Activated CD8-positive, alpha-beta T cell treated with anti-CD3 and anti-CD28 coated beads for 36 hours (primary cell): ENCODE data around the gene PCDHAC1. TPM values are rescaled to one million over a fixed set of nuclear protein-coding genes. Genes with fewer than 3 reads are reported as not detected.

Experiments used
- ATAC-seq: fragments of 200-7000 bp; cut with Tn5 transposase; one replicate; pipeline ENCODE4 v1.10.0; 2021; ENCODE audit warnings: mild to moderate bottlenecking, moderate library complexity
- CTCF ChIA-PET: fragments of 350-600 bp; sonication (Branson Sonifier 250); formaldehyde crosslinking; loops from one replicate; lab custom pipeline; 2021; ENCODE audit warnings: antibody characterized with exemption; lab: Charles Lee
- POLR2A ChIA-PET: fragments of 350-600 bp; sonication (Branson Sonifier 250); formaldehyde crosslinking; loops from one replicate; lab custom pipeline; 2021; ENCODE audit warnings: antibody characterized with exemption; lab: Charles Lee
- DNase-seq: peaks from one replicate; pipeline ENCODE4 v3.0.0-alpha.2; 2020
- H3K27ac Mint-ChIP-seq: one replicate; pipeline ENCODE4 v1.8.0; 2021; ENCODE audit warnings: mild to moderate bottlenecking, mixed read lengths
- H3K27me3 Mint-ChIP-seq: one replicate; pipeline ENCODE4 v1.8.0; 2021; ENCODE audit warnings: mixed read lengths
- H3K36me3 Mint-ChIP-seq: one replicate; pipeline ENCODE4 v1.8.0; 2021; ENCODE audit warnings: low read depth, mixed read lengths
- H3K4me1 Mint-ChIP-seq: one replicate; pipeline ENCODE4 v1.8.0; 2021; ENCODE audit warnings: low read depth, mixed read lengths
- H3K4me3 Mint-ChIP-seq: one replicate; pipeline ENCODE4 v1.8.0; 2021; ENCODE audit warnings: mild to moderate bottlenecking, moderate library complexity, mixed read lengths
- H3K9me3 Mint-ChIP-seq: one replicate; pipeline ENCODE4 v1.8.0; 2021; ENCODE audit warnings: mixed read lengths
- intact Hi-C: fragments of 100-400 bp; cut with micrococcal nuclease; formaldehyde crosslinking; loops from one replicate; pipeline ENCODE4 v1.10.0; 2022
- total RNA-seq, 2 experiments: library from RNA; stranded (reverse); gene quantifications; one replicate each; pipeline ENCODE4 v1.2.3, GENCODE V29; 2021
- TF ChIP-seq, protein P1 (sequence below): fragments of 200-600 bp; IDR thresholded peaks from one replicate; pipeline ENCODE4 v1.8.0; 2022; ENCODE audit warnings: antibody characterized with exemption, mild to moderate bottlenecking

The PCDHAC1 gene
- total RNA-seq, 2 experiments from 2014 or later = not detected

DNA sequence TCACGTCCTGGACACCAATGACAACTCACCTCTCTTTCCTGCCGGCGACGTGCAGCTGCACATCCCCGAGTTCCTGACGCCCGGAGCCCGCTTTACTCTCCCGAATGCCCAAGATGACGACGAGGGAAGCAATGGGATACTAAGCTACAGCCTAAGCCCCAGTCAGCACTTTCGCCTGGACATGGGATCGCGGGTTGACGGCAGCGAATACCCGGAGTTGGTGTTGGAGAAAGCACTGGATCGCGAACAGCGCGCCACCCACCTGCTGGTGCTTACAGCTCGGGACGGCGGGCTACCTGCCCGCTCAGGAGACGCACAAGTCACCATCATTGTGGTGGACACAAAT, 1.1 kb downstream of the PCDHAC1 start:
- Mint-ChIP-seq H3K4me3 (peak overlapping the region; percentile 17), H3K36me3 (peaks cover 1% of the 10 kb centered on the region), H3K27ac (no peak overlapping the region), H3K4me1 (peaks cover 9% of the 10 kb centered on the region), H3K9me3 (peaks cover 6% of the 10 kb centered on the region), H3K27me3 (peaks cover 43% of the 10 kb centered on the region)
- DNase-seq (no peak), ATAC-seq (no peak)
- intact Hi-C loops = no loop called here
- ChIA-PET POLR2A (no interaction called here), CTCF (interaction anchor here (0.7 to 1.2 kb wide), 4 partner anchors 12 to 114 kb away, joined by 3 to 5 read pairs (median 3); no protein-coding TSS in a partner anchor)
- TF ChIP-seq, protein P1, sequence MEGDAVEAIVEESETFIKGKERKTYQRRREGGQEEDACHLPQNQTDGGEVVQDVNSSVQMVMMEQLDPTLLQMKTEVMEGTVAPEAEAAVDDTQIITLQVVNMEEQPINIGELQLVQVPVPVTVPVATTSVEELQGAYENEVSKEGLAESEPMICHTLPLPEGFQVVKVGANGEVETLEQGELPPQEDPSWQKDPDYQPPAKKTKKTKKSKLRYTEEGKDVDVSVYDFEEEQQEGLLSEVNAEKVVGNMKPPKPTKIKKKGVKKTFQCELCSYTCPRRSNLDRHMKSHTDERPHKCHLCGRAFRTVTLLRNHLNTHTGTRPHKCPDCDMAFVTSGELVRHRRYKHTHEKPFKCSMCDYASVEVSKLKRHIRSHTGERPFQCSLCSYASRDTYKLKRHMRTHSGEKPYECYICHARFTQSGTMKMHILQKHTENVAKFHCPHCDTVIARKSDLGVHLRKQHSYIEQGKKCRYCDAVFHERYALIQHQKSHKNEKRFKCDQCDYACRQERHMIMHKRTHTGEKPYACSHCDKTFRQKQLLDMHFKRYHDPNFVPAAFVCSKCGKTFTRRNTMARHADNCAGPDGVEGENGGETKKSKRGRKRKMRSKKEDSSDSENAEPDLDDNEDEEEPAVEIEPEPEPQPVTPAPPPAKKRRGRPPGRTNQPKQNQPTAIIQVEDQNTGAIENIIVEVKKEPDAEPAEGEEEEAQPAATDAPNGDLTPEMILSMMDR = no peak

DNA sequence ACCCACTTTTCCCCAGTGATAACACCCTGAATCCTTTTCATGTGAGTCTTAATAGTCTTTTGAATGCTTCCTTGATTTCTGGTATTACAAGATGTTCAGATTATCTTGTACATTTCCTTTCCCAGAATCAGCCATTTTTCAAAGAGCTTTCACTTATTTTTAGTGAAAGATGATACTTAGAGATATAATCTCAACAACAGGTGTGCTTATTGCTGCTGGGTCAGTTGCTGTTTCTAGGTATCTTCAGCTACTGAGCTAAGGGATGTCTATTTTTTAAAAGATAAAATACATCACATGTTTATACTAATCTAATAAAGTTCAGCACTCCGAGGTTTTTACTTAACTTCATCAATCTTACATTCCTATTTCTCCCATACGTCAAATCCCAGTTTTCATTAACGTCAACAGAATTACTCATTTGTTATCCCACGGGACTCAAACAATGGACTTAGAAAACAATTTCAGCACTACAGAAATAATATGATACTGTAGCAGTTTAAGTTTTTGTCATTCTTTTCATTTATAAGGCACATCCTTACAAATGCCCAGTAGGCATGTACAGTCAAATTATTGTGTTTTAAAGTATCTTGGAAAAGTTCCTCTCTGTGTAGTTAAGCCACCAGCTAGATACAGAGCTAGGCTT, 9.0 kb downstream of the PCDHAC1 start:
- no peak for DNase-seq
- Mint-ChIP-seq H3K9me3 (no peaks in the 10 kb centered on the region), H3K36me3 (no peaks in the 10 kb centered on the region), H3K4me3 (no peak overlapping the region), H3K27me3 (peaks cover 1% of the 10 kb centered on the region), H3K27ac (no peak overlapping the region), H3K4me1 (no peaks in the 10 kb centered on the region)
- TF ChIP-seq, protein P1 = no peak
- ChIA-PET POLR2A (no interaction called here), CTCF (no interaction called here)
- intact Hi-C loops = no loop called here
- ATAC-seq = no peak

DNA sequence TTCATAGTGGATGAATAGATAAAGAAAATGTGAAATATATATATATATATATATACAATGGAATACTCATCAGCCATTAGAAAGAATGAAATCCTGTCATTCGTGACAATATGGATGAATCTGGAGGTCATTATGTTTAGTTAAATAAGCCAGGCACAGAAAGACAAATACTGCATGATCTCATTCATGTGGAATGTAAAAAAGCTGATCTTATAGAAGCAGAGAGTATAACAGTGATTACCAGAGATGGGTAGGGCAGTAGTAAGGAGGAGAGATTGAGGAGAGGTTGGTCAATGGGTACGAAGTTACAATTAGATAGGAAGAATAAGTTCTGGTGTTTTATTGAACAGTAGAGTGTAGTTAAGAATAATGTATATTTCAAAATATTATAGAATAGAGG, 20.5 kb downstream of the PCDHAC1 start:
- no peaks in the 10 kb centered on the region for H3K4me1 Mint-ChIP-seq
- H3K36me3 Mint-ChIP-seq = no peaks in the 10 kb centered on the region
- TF ChIP-seq, protein P1 = no peak
- no peak for DNase-seq
- ChIA-PET CTCF (no interaction called here), POLR2A (no interaction called here)
- no peak for ATAC-seq
- peaks cover 16% of the 10 kb centered on the region for H3K9me3 Mint-ChIP-seq
- H3K27me3 Mint-ChIP-seq = peaks cover under 1% of the 10 kb centered on the region
- no peak overlapping the region for H3K27ac Mint-ChIP-seq
- intact Hi-C loops = no loop called here
- no peak overlapping the region for H3K4me3 Mint-ChIP-seq

DNA sequence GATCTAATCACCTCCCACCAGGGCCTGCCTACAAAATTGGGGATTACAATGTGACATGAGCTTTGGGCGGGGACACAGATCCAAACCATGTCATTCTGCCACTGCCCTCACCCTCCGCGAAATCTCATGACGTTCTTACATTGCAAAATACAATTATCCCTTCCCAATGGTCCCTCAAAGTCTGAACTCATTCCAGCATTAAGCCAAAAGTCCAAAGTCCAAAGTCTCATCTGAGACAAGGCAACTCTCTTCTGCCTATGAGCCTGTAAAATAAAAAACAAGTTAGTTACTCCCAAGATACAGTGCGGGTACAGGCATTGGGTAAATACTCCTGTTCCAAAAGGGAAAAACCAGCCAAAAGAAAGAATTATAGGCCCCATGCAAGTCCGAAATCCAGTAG, 25.5 kb downstream of the PCDHAC1 start:
- CTCF ChIA-PET = no interaction called here
- ATAC-seq (no peak), DNase-seq (no peak)
- TF ChIP-seq, protein P1 = no peak
- Mint-ChIP-seq H3K36me3 (no peaks in the 10 kb centered on the region), H3K9me3 (peaks cover 6% of the 10 kb centered on the region), H3K4me3 (no peak overlapping the region), H3K27ac (no peak overlapping the region), H3K4me1 (no peaks in the 10 kb centered on the region), H3K27me3 (peaks cover 5% of the 10 kb centered on the region)
- POLR2A ChIA-PET = no interaction called here
- intact Hi-C loops = no loop called here

DNA sequence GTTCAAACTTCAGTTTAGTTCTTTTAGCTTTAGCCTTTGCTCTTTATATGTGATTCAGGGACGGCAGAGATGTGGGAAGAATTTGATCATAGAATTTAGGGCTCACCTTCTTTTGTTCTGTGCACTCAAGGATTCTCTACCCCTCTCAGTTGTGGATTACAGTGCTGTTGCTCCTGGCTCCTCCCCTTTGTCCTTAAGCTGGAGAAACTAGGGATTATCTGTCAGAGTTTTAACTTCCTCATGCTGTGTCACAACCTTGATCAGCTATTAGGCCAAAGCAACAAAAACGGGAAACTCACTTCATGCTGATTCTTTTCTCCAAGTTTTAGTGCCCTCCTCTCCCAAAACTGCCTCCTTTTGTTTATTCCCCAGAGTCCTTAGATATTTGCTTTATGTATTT, 27.1 kb downstream of the PCDHAC1 start:
- ChIA-PET CTCF (no interaction called here), POLR2A (no interaction called here)
- TF ChIP-seq, protein P1 = no peak
- Mint-ChIP-seq H3K9me3 (peaks cover 5% of the 10 kb centered on the region), H3K36me3 (no peaks in the 10 kb centered on the region), H3K27ac (no peak overlapping the region), H3K4me1 (no peaks in the 10 kb centered on the region), H3K27me3 (peaks cover 5% of the 10 kb centered on the region), H3K4me3 (no peak overlapping the region)
- ATAC-seq (no peak), DNase-seq (no peak)
- intact Hi-C loops = no loop called here
